GM21717 (cell line): ENCODE results near the gene HIC2.
A peak's percentile ranks its signal among the peaks of the same experiment; 100 is the strongest.
"Not testable (repeated sequence)": the region's sequence is repeated elsewhere in the genome, so short reads cannot be mapped to it uniquely, and the experiment has no call there.

ENCODE experiments used
- ATAC-seq: cut with Tn5 transposase; IDR thresholded peaks from one replicate; pipeline ENCODE4 v1.9.1; 2021; ENCODE audit warnings: mild to moderate bottlenecking, moderate library complexity; ENCODE audit not compliant: unreplicated experiment

HIC2 gene

DNA sequence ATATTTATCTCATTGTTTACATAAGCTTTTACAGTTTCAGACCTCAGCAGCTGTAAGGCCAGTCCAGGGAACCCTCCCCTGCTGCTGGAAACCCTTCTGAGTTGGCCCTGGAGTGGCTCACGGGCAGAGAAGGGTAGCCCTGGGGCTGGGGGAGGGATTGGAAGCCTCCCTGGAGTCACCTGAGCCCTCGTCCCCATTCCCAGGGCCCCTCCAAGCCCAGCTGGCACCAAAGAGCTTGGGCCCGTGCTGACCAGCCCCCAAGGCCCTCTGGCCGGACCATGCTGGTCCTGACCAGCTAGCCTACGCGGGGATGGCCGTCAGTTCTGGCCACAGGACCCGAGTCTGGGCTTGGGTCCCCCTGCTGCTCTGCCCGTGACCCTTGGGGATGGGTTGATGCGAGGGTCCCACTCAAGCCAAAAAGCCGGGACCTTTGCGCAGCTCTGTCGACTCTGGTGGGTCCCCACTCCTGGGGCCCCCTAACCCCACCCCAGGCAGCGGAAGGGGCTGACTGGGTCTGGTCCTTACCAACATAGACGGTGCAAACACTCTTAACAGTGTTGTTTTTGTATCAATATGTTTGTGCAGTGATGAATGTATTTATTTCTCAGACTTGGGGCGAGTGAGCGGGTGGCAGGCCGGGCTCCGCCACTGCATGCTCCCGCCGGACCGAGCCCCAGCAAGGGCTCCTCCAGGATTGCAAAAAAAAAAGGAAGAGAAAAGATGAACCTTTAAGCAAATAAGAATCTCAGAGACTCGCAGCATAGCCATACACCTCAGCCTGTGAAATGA lies 32.6 kb downstream of the HIC2 start:
- ATAC-seq: no peak

DNA sequence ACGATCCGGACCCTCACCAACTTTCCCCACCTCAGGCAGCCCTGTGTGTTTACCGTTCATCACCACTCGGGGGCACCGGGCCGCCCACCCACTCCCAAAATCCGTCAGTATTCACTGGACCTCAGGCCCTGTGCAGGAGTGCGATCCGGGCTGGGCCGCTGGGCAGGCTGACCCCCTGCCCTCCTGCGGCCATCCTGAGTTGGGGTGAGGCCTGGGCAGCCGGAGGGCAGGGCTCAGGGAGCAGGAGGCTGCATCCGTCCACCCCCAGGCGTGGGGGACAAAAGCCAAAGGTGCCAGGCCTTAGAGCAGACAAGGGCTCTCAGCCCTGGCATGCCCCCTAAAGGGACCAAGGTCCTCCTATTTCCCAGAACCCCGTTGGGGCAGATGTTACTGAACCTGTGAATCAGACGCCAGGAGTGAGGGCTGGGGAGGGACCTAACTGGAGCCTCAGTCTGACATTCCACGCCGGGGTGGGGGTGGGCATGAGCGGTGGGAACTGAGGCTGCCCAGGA lies 33.2 kb downstream of the HIC2 start:
- no peak for ATAC-seq

DNA sequence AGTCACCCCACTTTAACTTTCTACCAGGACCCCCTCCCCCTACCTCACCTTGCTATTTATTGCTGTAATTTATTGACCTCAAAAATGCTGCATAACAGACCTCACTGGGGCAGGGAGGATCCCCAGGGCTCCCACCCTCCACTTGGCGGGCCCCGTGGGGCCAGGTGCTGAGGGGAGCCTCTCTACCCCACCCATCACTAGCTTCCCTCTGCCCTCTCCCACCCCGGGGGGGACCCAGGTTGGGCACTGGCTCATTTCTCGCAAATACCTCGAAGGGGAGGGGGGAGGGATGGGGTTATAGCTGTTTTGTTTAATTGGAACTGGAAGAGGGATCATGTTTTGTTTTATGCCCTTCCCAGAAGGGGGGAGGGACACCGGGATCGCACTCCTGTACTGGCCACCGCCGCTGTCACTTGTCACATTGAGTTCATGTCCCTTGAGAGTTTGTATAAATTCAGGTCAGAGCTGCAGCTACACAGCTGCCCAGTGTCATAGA lies 33.7 kb downstream of the HIC2 start:
- ATAC-seq: no peak

- ATAC-seq: no peak
Measured at GRCh38 chr22:21451545-21452520, 34.7 kb downstream of the HIC2 start.

- ATAC-seq: not testable (repeated sequence)
Measured at GRCh38 chr22:21452666-21453065, 35.5 kb downstream of the HIC2 start.

DNA sequence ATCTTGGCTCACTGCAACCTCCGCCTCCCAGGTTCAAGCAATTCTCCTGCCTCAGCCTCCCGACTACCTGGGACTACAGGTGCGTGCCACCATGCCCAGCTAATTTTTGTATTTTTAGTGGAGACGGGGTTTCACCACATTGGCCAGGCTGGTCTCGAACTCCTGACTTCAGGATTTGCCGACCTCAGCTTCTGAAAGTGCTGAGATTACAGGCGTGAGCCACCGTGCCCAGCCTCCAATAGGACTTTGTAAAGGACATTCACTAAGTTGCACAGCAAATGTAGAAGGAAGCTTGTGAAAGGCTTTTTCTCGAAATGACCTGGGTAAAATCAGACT lies 37.8 kb downstream of the HIC2 start:
- not testable (repeated sequence) for ATAC-seq

GRCh38 chr22:21455334-21456089 lies 38.3 kb downstream of the HIC2 start:
- no peak for ATAC-seq

DNA sequence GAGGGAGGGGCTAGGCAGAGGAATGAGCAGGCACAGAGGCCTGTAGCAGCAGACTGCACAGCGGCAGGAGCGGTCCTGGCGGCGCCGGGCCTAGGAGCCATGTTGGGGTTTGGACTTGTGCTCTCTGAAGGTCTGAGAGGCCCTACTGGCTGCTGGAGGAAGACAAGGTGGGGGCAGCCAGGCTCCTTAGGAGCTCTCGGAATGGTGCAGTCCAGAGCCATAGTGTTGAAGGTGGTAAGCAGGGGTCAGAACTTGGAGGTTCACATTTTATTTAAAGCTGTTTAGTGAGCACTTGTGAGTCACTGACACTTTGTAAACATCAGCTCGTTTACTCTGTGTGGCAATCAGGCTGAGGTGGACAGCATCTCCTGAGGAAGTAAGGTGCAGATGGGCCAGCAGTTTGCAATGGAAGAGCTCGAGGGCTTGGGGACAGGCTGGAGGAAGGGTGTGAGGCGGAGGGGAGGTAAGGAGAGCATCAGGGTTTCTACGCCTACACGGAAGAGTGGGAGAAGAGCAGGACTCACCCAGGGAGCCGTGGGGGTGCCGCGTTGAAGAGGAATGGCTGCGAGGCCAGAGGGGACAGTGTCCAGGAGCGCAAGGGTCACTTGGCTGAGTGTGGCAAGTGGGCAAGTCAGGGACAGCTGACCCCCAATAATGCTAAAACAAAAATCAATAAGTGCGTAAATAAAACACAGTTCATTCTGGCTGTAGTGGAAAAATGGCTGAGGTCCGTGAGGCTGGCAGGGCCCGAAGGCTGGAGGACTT lies 40.0 kb downstream of the HIC2 start:
- no peak for ATAC-seq

GRCh38 chr22:21462672-21463071 lies 45.5 kb downstream of the HIC2 start:
- not testable (repeated sequence) for ATAC-seq

DNA sequence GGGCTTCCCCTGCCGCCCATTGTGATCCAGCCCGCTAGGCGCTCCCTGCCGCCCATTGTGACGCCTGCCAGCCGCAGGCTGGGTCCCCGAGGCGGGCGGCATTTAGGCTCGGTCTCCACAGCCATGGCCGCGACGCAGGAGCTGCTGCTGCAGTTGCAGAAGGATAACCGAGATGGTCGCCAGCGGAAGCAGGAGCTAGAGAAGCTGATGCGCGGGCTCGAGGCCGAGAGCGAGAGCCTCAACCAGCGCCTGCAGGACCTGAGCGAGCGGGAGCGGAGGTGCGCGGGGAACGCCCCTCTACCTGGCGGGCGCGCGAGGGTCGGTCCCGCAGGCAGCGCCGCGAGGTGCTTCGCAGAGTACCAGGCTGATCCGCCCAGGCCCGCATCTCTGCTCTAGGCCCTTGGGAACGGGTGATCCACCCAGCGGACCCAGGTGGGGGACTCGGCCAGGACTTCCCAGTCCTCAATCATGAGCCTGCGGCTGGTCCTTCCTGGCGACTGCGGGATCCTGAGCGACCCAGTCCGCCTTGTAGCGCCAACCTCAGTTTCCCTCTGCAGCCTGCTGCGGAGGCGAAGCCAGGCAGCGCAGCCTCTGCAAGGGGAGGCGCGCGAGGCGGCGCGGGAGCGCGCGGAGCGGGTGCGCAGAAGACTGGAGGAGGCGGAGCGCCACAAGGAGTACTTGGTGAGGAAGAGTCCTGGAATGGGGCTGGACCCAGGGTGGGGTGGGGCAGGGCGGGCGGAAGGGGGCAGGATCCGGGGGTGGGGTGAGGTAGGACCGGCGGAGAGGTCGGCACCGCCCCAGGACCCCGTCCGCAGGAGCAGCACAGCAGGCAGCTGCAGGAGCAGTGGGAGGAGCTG lies 50.4 kb downstream of the HIC2 start, which contains the start of gene TMEM191C:
Gene TMEM191C (plus strand): TSS at position 51 of the 857 bp plus-strand sequence. CDS start 73 bp downstream, at position 124.
- ATAC-seq: peak; percentile 31

- peak; percentile 79 for ATAC-seq
Measured at GRCh38 chr22:21468194-21469096, 51.3 kb downstream of the HIC2 start.

DNA sequence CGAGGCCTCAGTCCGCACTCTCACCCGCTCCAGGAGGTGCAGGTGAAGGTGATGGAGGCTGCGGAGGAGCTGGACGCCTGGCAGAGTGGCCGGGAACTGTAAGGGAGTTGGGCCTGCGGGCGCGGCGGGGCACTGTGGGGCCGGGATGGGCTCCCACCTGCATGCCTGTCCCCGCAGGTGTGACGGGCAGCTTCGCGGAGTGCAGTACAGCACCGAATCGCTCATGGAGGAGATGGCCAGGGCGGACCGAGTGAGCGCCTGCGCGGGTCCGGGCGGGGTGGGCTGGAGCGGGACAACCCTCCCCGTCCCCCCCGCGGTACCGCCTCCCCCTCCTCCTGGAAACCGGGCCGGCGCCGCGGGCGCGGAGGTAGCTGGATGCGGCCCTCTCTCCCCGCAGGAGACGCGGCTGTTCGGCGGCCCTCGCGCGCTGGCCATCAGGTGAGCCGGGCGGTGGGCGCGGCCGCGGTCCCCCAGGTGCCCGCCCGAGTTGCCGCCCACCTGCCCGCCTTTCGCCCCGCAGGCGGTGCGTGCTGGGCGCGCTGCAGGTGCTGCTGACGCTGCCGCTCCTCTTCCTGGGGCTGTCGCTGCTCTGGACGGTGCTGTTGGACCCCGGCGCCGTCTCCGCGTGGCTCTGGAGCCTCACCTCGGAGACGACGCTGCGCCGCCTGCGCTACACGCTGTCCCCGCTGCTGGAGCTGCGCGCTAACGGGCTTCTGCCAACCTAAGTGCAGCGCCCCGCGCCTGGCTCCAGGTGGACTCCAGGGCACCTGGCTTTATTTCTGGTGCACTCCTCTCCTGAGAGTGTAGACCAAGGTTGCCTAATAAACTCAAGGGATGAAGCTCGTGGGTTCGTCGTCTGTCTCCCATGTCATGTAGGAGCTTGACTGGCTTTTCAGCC lies 52.2 kb downstream of the HIC2 start:
- ATAC-seq: not testable (repeated sequence)

DNA sequence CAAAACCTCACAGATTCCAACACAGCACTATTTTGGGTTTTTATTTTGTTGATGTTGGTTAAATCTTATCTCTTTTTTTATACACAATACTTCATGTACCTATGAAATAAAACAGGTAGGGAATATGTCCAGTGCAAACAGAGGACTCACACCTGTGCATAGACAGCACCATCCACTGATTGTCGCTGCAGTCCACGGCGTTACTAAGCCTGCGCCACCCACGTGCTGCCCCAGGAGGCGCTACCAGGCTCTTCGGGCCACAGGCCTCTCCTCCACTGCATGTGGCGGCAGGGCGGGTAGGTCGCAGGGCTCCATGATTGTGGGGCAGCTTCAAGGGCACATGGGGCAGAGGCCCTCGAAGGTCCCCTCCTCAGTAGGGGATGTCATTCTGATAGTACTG lies 55.8 kb downstream of the HIC2 start:
- ATAC-seq: not testable (repeated sequence)

DNA sequence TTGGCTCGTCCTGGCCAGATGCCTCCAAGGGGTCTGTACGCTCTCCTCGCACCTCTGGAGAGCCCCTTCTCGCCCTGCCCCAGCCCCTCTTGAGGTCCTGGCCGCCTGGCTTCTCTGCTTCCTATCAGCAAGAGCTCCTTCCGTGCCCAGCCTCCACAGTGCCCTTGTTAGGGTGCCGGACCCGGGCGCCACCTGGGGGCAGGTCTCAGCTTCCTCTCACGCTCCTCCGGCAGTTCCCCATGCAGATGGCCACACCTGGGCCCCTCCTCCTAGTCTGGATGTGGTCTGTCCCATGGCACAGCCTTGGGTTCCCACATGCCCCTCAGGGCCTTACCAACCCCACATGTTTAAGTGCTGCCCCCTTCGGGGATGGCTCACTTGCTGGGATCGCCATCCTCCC lies 56.5 kb downstream of the HIC2 start:
- not testable (repeated sequence) for ATAC-seq

DNA sequence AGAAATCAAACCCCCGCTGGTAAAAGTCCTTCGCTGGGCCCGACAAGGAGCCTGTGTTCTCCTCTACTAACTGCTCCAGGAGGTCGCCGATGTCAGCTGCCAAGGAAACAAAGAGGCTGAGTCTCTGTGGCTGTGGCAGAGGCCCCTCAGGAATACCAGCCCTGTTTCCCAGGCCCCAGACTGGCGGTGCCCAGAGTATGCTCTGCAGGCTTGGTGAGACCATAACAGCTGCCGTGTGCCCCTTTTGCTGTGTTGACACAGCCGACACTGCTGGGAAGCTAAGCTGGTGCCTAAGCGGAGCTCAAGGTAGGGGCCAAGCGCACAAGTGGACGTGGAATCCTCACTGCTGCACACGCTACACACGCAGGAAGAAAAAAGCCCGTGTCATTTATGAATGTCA lies 66.9 kb downstream of the HIC2 start:
- ATAC-seq: not testable (repeated sequence)

DNA sequence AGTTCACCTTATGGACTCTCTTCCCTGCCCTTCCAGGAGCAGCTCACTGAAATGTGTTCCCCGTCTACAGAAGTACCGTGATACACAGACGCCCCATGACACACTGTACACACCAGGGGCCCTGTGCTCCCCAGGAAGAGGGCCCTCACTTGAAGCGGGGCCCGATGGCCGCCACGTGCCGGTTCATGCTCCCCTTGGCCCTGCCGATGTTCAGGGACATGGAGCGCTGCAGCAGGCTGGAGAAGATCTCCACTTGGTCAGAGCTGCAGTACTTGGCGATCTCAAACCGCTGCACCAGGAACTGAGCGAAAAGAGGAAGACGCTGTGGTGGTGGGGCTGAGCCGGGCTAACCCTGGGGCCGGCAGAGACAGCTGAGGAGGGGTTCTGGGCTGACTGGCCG lies 70.6 kb downstream of the HIC2 start:
- not testable (repeated sequence) for ATAC-seq

DNA sequence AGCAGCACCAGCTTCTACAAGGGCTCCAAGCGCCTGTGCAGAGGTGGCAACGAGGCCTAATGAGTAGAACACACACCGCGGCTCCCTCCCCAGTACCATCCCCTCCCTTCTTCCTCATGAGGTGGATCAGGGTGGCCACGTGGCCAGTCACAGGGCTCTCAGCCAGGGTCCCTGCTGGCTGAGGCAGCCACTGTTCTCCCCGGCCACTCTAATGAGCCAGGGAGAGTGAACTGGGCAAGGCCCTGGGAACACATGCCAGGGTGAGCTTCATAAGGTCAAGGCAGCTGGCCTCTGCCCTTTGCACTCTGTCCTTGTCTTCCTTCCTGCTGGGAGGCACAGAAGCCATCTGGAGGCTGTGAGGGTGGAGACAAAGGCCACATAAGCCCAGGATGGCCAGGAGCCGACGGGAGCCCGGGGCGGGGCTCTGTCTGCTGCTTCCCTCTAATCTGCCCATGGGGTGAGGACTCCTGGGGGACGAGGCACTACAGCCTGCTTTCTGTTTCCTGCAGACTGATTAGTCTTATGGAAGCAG lies 72.0 kb downstream of the HIC2 start:
- ATAC-seq: not testable (repeated sequence)
